Esophagus muscularis mucosa (tissue), 4 donors: ENCODE measurements around the gene SUFU. TPM values are rescaled to one million over a fixed set of nuclear protein-coding genes. Genes with fewer than 3 reads are reported as not detected.

Experiments used
- DNase-seq: peaks from one replicate; pipeline ENCODE4 v3.0.0-alpha.2; 2017; ENCODE audit errors: extremely low spot score
- H3K27ac ChIP-seq, 4 donors: fragments of 200-600 bp; sonication (generic); replicated peaks in 1 of 4; 1 replicate in 3 of 4; 2 replicates in 1 of 4; pipeline ENCODE4 v1.5.1; 2016 to 2019; ENCODE audit warnings: mild to moderate bottlenecking in 1 of 4
- H3K27me3 ChIP-seq, 4 donors: fragments of 200-600 bp; sonication (generic); one replicate each; pipeline versions ENCODE4 v1.5.1 to v1.6.0; 2016 to 2019
- H3K36me3 ChIP-seq, 4 donors: fragments of 200-600 bp; sonication (generic); one replicate each; pipeline ENCODE4 v1.5.1; 2016 to 2019
- H3K4me1 ChIP-seq, 4 donors: fragments of 200-600 bp; sonication (generic); one replicate each; pipeline ENCODE4 v1.5.1; 2016 to 2019
- H3K4me3 ChIP-seq, 4 donors: fragments of 200-600 bp; sonication (generic); 1 replicate in 2 of 4; 2 replicates in 2 of 4; pipeline ENCODE4 v1.5.1; 2016 to 2019; ENCODE audit warnings: mild to moderate bottlenecking in 4 of 4, moderate library complexity in 1 of 4
- H3K9me3 ChIP-seq, 4 donors: fragments of 200-600 bp; sonication (generic); 1 replicate in 3 of 4; 2 replicates in 1 of 4; pipeline ENCODE4 v1.5.1; 2016 to 2019
- EP300 ChIP-seq: sonication (generic); formaldehyde crosslinking; IDR thresholded peaks from one replicate; pipeline ENCODE4 v1.6.1; 2017; ENCODE audit warnings: antibody characterized with exemption
- POLR2A ChIP-seq: fragments of 450-650 bp; IDR thresholded peaks from one replicate; pipeline ENCODE4 v1.6.1; 2017; ENCODE audit warnings: antibody characterized with exemption, moderate library complexity, mild to moderate bottlenecking, low read depth
- POLR2AphosphoS5 ChIP-seq, 2 donors: sonication (generic); formaldehyde crosslinking; IDR thresholded peaks; one replicate each; pipeline ENCODE4 v1.6.1; 2017; ENCODE audit warnings: antibody characterized with exemption in 2 of 2
- WGBS: methylation state at CpG from one replicate; pipeline ENCODE4 v1.1.5; 2018; 5-methylcytosine and 5-hydroxymethylcytosine counted together
- intact Hi-C: fragments of 100-400 bp; cut with DNase I; formaldehyde crosslinking; loops from one replicate; pipeline ENCODE4 v1.15.1; 2023
- total RNA-seq, 4 donors: library from RNA; depleted of rRNA; stranded (reverse); fragments of >200 nt; gene quantifications; one replicate each; pipeline versions ENCODE4 v1.1.0 to v1.2.1, GENCODE V29; 2016
- TF ChIP-seq, protein P1 (sequence below), 3 experiments: fragments of 200-600 bp in 2 of 3; fragments of 450-650 bp in 1 of 3; sonication (generic) in 2 of 3; IDR thresholded peaks; one replicate each; pipeline ENCODE4 v1.5.1; 2017 to 2019; ENCODE audit warnings: antibody characterized with exemption in 3 of 3, mild to moderate bottlenecking in 2 of 3, moderate library complexity in 1 of 3

Gene SUFU
- total RNA-seq, 4 donors from 2014 or later: 5.0 to 11.7 (median 10.1) TPM

DNA sequence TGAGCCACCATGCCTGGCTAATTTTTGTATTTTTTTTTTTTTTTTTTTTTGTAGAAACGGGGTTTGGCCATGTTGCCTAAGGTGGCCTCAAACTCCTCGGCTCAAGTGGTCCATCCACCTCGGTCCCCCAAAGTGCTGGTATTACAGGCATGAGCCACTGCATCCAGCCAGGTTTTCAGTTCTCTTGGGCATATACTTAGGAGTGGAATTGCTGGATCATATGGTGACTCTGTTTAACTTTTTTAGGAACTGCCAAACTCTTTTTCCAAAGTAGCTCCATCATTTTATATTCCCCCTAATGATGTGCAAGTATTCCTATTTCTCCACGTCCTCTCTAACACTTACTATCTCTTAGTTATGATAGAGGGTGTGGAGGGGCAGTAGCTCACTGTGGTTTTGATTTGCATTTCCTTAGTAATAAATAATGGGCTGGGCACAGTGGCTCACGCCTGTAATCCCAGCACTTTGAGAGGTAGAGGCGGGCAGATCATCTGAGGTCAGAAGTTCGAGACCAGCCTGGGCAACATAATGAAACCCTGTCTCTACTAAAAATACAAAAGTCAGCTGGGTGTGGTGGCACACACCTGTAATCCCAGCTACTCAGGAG is 41.6 kb downstream of the SUFU start:
- no peak for TF ChIP-seq EP300
- TF ChIP-seq POLR2AphosphoS5 (IDR thresholded peaks at IDR 0.05): no peak
- peaks cover 4 to 16% (median 13%) of the 10 kb centered on the region in 4 donors for H3K4me1 ChIP-seq
- H3K27me3 ChIP-seq: no peaks in the 10 kb centered on the region
- no peak for DNase-seq
- no peaks in the 10 kb centered on the region for H3K9me3 ChIP-seq
- intact Hi-C loops: no loop called here
- WGBS: 90% methylated on average over 7 of the region's 7 CpGs
- no peak overlapping the region for H3K4me3 ChIP-seq
- H3K36me3 ChIP-seq: peaks cover 3 to 8% (median 5%) of the 10 kb centered on the region in 4 donors
- H3K27ac ChIP-seq: no peak overlapping the region

GRCh38 chr10:102545997-102546396 is 42.2 kb downstream of the SUFU start:
- no peak overlapping the region for H3K27ac ChIP-seq
- no peak for DNase-seq
- intact Hi-C loops: no loop called here

GRCh38 chr10:102546606-102547320 is 43.0 kb downstream of the SUFU start:
- DNase-seq: no peak
- H3K36me3 ChIP-seq: peaks cover 5 to 20% (median 16%) of the 10 kb centered on the region in 4 donors
- no peaks in the 10 kb centered on the region for H3K27me3 ChIP-seq
- intact Hi-C loops: no loop called here
- no peak for TF ChIP-seq POLR2A
- TF ChIP-seq, protein P1, sequence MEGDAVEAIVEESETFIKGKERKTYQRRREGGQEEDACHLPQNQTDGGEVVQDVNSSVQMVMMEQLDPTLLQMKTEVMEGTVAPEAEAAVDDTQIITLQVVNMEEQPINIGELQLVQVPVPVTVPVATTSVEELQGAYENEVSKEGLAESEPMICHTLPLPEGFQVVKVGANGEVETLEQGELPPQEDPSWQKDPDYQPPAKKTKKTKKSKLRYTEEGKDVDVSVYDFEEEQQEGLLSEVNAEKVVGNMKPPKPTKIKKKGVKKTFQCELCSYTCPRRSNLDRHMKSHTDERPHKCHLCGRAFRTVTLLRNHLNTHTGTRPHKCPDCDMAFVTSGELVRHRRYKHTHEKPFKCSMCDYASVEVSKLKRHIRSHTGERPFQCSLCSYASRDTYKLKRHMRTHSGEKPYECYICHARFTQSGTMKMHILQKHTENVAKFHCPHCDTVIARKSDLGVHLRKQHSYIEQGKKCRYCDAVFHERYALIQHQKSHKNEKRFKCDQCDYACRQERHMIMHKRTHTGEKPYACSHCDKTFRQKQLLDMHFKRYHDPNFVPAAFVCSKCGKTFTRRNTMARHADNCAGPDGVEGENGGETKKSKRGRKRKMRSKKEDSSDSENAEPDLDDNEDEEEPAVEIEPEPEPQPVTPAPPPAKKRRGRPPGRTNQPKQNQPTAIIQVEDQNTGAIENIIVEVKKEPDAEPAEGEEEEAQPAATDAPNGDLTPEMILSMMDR (IDR thresholded peaks at IDR 0.05): no peak
- peaks cover 4 to 16% (median 13%) of the 10 kb centered on the region in 4 donors for H3K4me1 ChIP-seq
- H3K9me3 ChIP-seq: no peaks in the 10 kb centered on the region
- WGBS: 64% methylated on average over 12 of the region's 12 CpGs
- no peak overlapping the region for H3K4me3 ChIP-seq
- no peak overlapping the region for H3K27ac ChIP-seq

More at GRCh38 chr10:102545997-102546396, 42.2 kb downstream of the SUFU start:
- TF ChIP-seq EP300 (no peak), POLR2AphosphoS5 (IDR thresholded peaks at IDR 0.05) (no peak), POLR2A (no peak)
- TF ChIP-seq, protein P1 (IDR thresholded peaks at IDR 0.05): no peak
- H3K9me3 ChIP-seq: no peaks in the 10 kb centered on the region
- H3K4me3 ChIP-seq: no peak overlapping the region
- no peaks in the 10 kb centered on the region for H3K27me3 ChIP-seq
- peaks cover 4 to 16% (median 13%) of the 10 kb centered on the region in 4 donors for H3K4me1 ChIP-seq
- H3K36me3 ChIP-seq: peaks cover 5 to 14% (median 11%) of the 10 kb centered on the region in 4 donors
- 20% methylated on average over 2 of the region's 2 CpGs for WGBS

DNA sequence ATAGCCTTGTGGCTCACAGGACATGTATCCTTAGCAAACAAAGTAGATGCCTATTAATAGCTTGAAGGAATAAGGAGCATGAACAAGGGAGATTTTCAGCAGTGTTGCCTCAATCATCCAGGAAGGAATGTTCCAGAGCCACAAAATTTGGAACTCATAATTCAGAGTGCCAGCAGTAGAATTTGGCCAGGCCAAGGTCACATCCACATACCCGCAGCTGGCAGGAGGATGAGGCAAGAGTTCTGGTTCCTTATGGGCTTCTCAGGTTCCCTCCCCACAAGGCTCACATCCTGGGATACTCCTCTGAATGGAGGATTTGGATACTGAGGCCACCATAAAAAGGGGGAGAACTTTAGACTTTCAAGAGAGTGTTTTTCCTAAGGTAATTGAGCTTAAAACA is 45.8 kb downstream of the SUFU start:
- peaks cover 5 to 28% (median 23%) of the 10 kb centered on the region in 4 donors for H3K36me3 ChIP-seq
- peaks cover 4 to 16% (median 13%) of the 10 kb centered on the region in 4 donors for H3K4me1 ChIP-seq
- intact Hi-C loops: no loop called here
- DNase-seq: no peak
- no peak overlapping the region for H3K4me3 ChIP-seq
- 75% methylated on average over 1 of the region's 1 CpG for WGBS
- TF ChIP-seq, protein P1 (IDR thresholded peaks at IDR 0.05): no peak
- TF ChIP-seq POLR2A: no peak
- TF ChIP-seq EP300: no peak
- no peak for TF ChIP-seq POLR2AphosphoS5 (IDR thresholded peaks at IDR 0.05)
- no peak overlapping the region for H3K27ac ChIP-seq
- no peaks in the 10 kb centered on the region for H3K27me3 ChIP-seq
- no peaks in the 10 kb centered on the region for H3K9me3 ChIP-seq

- Histone ChIP-seq H3K4me1 (peaks cover 2 to 16% (median 11%) of the 10 kb centered on the region in 4 donors), H3K27me3 (no peaks in the 10 kb centered on the region), H3K36me3 (peaks cover 5 to 28% (median 23%) of the 10 kb centered on the region in 4 donors), H3K27ac (no peak overlapping the region), H3K9me3 (no peaks in the 10 kb centered on the region), H3K4me3 (no peak overlapping the region)
- no peak for DNase-seq
- WGBS: 97% methylated on average over 8 of the region's 9 CpGs
- TF ChIP-seq POLR2A: no peak
- no peak for TF ChIP-seq EP300
- no peak for TF ChIP-seq POLR2AphosphoS5 (IDR thresholded peaks at IDR 0.05)
- TF ChIP-seq, protein P1 (IDR thresholded peaks at IDR 0.05): no peak
- intact Hi-C loops: no loop called here
These were observed 47.0 kb downstream of the SUFU start for GRCh38 chr10:102550636-102551210.
